Astrocyte of the cerebellum (primary cell): ENCODE results near the gene TMUB2.

Source experiments
- DNase-seq: peaks from one replicate; pipeline ENCODE4 v3.0.0-alpha.2; 2011; ENCODE audit warnings: low read depth
- H3K4me3 ChIP-seq: 2 replicates; pipeline ENCODE4 v1.5.1; 2011; ENCODE audit warnings: mild to moderate bottlenecking, low read depth, low read length, moderate library complexity
- in situ Hi-C: cut with HindIII; loops from 2 replicates; pipeline ENCODE4 v1.10.0; 2017; ENCODE audit warnings: low sequenced_read_pairs
- TF ChIP-seq, protein P1 (sequence below): IDR thresholded peaks from 2 replicates; pipeline ENCODE4 v1.5.1; 2012; ENCODE audit warnings: low read length, low read depth, moderate library complexity, mild to moderate bottlenecking; ENCODE audit errors: missing control alignments

Gene TMUB2

DNA sequence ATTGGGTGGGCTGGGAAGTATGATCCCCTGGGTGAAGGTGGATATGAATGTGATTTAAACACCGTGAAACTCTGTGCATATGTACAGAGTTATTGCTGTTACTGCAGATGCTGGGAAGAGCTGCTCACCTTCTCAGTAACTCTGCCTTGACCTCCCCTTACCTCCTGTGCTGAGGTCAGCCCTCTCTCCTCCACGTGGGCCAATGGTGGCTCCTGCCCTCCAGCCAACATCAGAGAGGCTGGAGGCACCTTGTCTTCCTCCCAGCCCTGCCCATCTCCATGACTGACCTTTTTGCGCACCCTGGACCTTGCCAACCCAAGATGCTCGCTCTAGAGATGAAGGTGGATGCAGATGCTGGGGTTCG, 16.7 kb upstream of the TMUB2 start:
- TF ChIP-seq, protein P1, sequence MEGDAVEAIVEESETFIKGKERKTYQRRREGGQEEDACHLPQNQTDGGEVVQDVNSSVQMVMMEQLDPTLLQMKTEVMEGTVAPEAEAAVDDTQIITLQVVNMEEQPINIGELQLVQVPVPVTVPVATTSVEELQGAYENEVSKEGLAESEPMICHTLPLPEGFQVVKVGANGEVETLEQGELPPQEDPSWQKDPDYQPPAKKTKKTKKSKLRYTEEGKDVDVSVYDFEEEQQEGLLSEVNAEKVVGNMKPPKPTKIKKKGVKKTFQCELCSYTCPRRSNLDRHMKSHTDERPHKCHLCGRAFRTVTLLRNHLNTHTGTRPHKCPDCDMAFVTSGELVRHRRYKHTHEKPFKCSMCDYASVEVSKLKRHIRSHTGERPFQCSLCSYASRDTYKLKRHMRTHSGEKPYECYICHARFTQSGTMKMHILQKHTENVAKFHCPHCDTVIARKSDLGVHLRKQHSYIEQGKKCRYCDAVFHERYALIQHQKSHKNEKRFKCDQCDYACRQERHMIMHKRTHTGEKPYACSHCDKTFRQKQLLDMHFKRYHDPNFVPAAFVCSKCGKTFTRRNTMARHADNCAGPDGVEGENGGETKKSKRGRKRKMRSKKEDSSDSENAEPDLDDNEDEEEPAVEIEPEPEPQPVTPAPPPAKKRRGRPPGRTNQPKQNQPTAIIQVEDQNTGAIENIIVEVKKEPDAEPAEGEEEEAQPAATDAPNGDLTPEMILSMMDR, result no peak
- in situ Hi-C loops, result no loop called here
- no peak overlapping the region for H3K4me3 ChIP-seq
- DNase-seq, result no peak

DNA sequence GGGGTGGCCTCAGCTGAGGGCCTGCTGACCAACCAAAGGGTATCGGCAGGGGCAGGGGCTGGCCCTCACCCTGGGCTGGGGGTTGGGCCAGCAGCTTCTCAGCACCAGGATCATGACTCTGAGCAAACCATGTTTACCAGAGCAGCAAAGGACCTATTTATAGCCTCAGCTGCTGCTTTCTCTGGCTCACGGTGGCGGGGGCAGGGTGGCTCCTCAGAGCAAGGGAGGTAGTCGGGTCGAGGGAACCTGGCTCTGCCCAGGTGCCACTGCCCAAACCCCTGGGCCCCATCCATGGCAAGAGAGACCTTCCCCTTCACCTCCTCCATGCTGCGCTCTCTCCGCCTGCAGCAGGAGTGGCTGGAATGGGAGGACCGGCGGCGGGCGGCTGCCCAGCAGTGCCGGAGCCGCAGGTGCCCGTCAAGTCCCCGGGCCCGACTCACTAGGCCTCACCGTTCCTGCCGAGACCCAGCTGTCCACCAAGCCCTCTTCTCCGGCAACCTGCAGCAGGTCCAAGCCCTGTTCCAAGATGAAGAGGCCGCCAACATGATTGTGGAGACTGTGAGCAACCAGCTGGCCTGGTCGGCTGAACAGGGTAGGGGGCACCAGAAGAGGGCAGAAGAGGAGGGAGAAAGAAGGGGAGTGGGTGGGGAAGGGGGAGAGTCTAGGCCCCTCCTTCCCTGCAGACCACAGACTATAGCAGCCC, 16.1 kb upstream of the TMUB2 start, which contains the start of gene ASB16:
Gene ASB16, plus strand, starts transcription at position 206 of the 703 bp plus-strand sequence. Its CDS starts 86 bp downstream, at position 292.
- DNase-seq, result no peak
- in situ Hi-C loops, result no loop called here
- no peak within 1 kb of the TSS for H3K4me3 ChIP-seq
- TF ChIP-seq, protein P1, result no peak

DNA sequence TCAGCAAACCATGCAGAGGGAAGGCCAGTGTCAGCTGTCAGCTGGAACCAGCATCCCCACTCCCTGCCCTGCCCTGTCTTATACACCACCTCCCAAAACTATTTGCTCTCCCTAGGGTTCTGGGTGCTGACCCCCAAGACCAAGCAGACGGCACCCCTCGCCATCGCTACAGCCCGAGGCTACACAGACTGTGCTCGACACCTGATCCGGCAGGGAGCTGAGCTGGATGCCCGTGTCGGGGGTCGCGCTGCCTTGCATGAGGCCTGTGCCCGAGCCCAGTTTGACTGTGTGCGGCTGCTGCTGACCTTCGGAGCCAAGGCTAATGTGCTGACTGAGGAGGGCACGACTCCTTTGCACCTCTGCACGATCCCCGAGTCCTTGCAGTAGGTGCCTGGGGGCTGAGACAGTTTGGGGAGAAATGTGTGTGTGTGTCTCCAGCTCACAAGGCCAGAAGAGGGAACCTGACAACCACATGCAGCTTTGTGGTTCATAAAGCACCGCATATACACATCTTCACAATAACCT, 14.8 kb upstream of the TMUB2 start:
- TF ChIP-seq, protein P1, result no peak
- no peak for DNase-seq
- H3K4me3 ChIP-seq, result no peak overlapping the region
- in situ Hi-C loops, result no loop called here

DNA sequence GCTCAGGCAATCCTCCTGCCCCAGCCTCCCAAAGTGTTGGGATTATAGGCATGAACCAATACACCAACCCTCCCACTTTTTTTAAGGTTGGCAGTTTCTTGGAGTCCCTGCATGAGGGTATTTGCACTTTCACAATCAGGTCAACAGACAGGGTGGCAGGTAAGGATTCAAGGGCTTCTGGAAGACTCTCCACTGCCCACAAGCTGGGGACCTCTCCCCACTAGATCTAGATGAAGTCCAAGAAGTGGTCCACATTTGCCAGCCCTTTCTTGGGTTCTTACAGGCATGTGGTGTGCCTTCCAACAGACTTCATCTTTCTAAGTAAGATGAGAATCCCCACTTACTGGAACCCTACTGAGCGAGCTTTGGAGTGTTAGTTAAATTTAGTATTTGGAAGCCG, 12.3 kb upstream of the TMUB2 start:
- no peak overlapping the region for H3K4me3 ChIP-seq
- TF ChIP-seq, protein P1, result no peak
- DNase-seq, result no peak
- in situ Hi-C loops, result no loop called here

DNA sequence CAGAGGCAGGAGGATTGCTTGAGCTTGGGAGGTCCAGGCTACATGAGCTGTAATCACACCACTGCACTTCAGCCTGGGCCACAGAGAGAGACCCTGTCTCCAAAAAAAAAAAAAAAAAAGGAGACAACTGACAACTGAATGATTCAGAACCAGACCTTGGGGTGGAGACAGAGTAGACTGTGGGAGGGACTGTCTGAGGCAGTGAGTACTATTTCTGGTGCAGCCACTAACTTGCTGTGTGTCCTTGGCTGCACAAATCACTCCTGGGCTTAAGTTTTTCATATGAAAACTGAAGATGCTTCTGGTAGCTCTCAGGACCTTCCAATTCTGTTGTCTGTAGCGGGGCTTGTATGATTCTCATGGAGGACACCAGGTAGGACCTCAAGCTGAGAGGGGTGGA, 10.5 kb upstream of the TMUB2 start:
- TF ChIP-seq, protein P1, result no peak
- no peak overlapping the region for H3K4me3 ChIP-seq
- in situ Hi-C loops, result no loop called here
- no peak for DNase-seq

DNA sequence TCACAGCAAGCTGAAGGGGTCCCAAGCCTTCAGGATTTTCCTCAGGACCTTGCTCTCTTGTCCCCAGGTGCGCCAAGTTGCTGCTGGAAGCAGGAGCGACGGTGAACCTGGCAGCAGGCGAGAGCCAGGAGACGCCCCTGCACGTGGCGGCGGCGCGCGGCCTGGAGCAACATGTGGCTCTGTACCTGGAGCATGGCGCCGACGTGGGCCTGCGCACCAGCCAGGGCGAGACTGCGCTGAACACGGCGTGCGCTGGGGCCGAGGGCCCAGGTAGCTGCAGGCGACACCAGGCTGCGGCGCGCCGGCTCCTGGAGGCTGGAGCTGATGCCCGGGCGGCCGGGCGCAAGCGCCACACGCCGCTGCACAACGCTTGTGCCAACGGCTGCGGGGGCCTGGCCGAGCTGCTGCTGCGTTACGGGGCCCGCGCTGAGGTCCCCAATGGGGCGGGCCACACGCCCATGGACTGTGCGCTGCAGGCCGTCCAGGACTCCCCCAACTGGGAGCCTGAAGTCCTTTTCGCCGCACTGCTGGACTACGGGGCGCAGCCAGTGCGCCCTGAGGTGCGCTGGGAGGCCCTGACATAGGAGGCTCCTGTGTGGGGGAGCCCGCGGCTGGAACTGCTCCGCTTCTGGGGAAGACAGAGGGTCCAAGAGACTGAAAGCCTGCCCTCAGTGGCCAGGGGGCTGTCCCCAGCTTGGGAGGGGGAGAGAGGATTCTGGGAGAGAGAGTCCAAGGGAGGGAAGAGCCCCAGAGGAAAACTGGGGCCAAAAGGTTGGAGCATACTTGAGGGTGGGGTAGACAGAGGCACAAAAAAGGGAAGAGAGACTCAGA, 9.9 kb upstream of the TMUB2 start:
- no peak for DNase-seq
- in situ Hi-C loops, result no loop called here
- no peak overlapping the region for H3K4me3 ChIP-seq
- TF ChIP-seq, protein P1, result no peak
